ENCODE data around the gene CRYBA4. TPM values are rescaled to one million over a fixed set of nuclear protein-coding genes. Genes with fewer than 3 reads are reported as not detected.
"Not testable (repeated sequence)": the region's sequence is repeated elsewhere in the genome, so short reads cannot be mapped to it uniquely, and the experiment has no call there.

The CRYBA4 gene
- total RNA-seq, 1 experiment from 2014 or later, result not detected

- no peaks in the 10 kb centered on the region for H3K4me1 ChIP-seq (ENCODE audit: control insufficient read depth, insufficient read depth, low read length)
- no peaks in the 10 kb centered on the region for H3K9me3 ChIP-seq (ENCODE audit: control insufficient read depth, insufficient read depth, low read depth, low read length)
- TF ChIP-seq REST (IDR thresholded peaks at IDR 0.05; ENCODE audit: insufficient read depth in 1 of 2, low read depth in 2 of 2, low read length in 1 of 2), result no peak
- TF ChIP-seq POLR2AphosphoS5 (IDR thresholded peaks at IDR 0.05; ENCODE audit: low read depth, low read length), result no peak
- no peak for TF ChIP-seq TCF7L2 (IDR thresholded peaks at IDR 0.05; ENCODE audit: low read depth, low read length)
- TF ChIP-seq SIN3A (IDR thresholded peaks at IDR 0.05; ENCODE audit: borderline replicate concordance, insufficient read depth, low read depth, low read length), result no peak
- no peak for TF ChIP-seq CTCF (IDR thresholded peaks at IDR 0.05)
- CTCF ChIA-PET, result no interaction called here
- no peaks in the 10 kb centered on the region for H3K36me3 ChIP-seq (ENCODE audit: control insufficient read depth, insufficient read depth, low read length)
- no TSS peak for BruUV-seq (replicated peaks)
- POLR2A ChIA-PET, result no interaction called here
- no peak overlapping the region for H3K4me3 ChIP-seq (ENCODE audit: low read depth in 2 of 2, low read length in 2 of 2)
- ATAC-seq, result no peak
- no peaks in the 10 kb centered on the region for H3K27me3 ChIP-seq (ENCODE audit: control insufficient read depth, insufficient read depth, low read length)
- H3K27ac ChIP-seq (ENCODE audit: low read length), result no peak overlapping the region
- no peak for DNase-seq (ENCODE audit: low read depth, low spot score)
- in situ Hi-C loops (cut with HindIII; ENCODE audit: low pct_unique_long_range_greater_than_20kb, low sequenced_read_pairs), result no loop called here
- intact Hi-C loops (cut with micrococcal nuclease; ENCODE audit: unreplicated experiment), result no loop called here
These were observed 9.1 kb upstream of the CRYBA4 start for GRCh38 chr22:26612652-26613051.

- ATAC-seq; H3K36me3 ChIP-seq (ENCODE audit: control insufficient read depth, insufficient read depth, low read length); H3K9me3 ChIP-seq (ENCODE audit: control insufficient read depth, insufficient read depth, low read depth, low read length); POLR2A ChIA-PET; H3K4me1 ChIP-seq (ENCODE audit: control insufficient read depth, insufficient read depth, low read length); intact Hi-C loops (cut with micrococcal nuclease; ENCODE audit: unreplicated experiment); in situ Hi-C loops (cut with HindIII; ENCODE audit: low pct_unique_long_range_greater_than_20kb, low sequenced_read_pairs); BruUV-seq (replicated peaks); H3K27ac ChIP-seq (ENCODE audit: low read length); DNase-seq (ENCODE audit: low read depth, low spot score); H3K27me3 ChIP-seq (ENCODE audit: control insufficient read depth, insufficient read depth, low read length); CTCF ChIA-PET; H3K4me3 ChIP-seq (ENCODE audit: low read depth in 2 of 2, low read length in 2 of 2): not testable (repeated sequence)
These were observed 8.0 kb upstream of the CRYBA4 start for GRCh38 chr22:26613753-26614152.

- H3K27me3 ChIP-seq (ENCODE audit: control insufficient read depth, insufficient read depth, low read length), result no peaks in the 10 kb centered on the region
- no peak overlapping the region for H3K27ac ChIP-seq (ENCODE audit: low read length)
- ChIA-PET CTCF (no interaction called here), POLR2A (no interaction called here)
- no peaks in the 10 kb centered on the region for H3K9me3 ChIP-seq (ENCODE audit: control insufficient read depth, insufficient read depth, low read depth, low read length)
- intact Hi-C loops (cut with micrococcal nuclease; ENCODE audit: unreplicated experiment) (no loop called here), in situ Hi-C loops (cut with HindIII; ENCODE audit: low pct_unique_long_range_greater_than_20kb, low sequenced_read_pairs) (no loop called here)
- no peak overlapping the region for H3K4me3 ChIP-seq (ENCODE audit: low read depth in 2 of 2, low read length in 2 of 2)
- no peaks in the 10 kb centered on the region for H3K36me3 ChIP-seq (ENCODE audit: control insufficient read depth, insufficient read depth, low read length)
- no peak for TF ChIP-seq REST (IDR thresholded peaks at IDR 0.05; ENCODE audit: insufficient read depth in 1 of 2, low read depth in 2 of 2, low read length in 1 of 2)
- TF ChIP-seq CTCF (IDR thresholded peaks at IDR 0.05), result no peak
- no peak for TF ChIP-seq POLR2AphosphoS5 (IDR thresholded peaks at IDR 0.05; ENCODE audit: low read depth, low read length)
- TF ChIP-seq TCF7L2 (IDR thresholded peaks at IDR 0.05; ENCODE audit: low read depth, low read length), result no peak
- TF ChIP-seq SIN3A (IDR thresholded peaks at IDR 0.05; ENCODE audit: borderline replicate concordance, insufficient read depth, low read depth, low read length), result no peak
- DNase-seq (ENCODE audit: low read depth, low spot score) (no peak), ATAC-seq (no peak)
- BruUV-seq (replicated peaks), result no TSS peak
- H3K4me1 ChIP-seq (ENCODE audit: control insufficient read depth, insufficient read depth, low read length), result no peaks in the 10 kb centered on the region
These were observed 7.4 kb upstream of the CRYBA4 start for GRCh38 chr22:26614322-26614721.
